OCI-LY1 (cell line): ENCODE data around the gene SMTNL1.

Source experiments
- H2AFZ ChIP-seq: fragments of 200-600 bp; sonication (generic), shearing (Covaris generic); 2 replicates; pipeline ENCODE4 v1.6.0; 2014; ENCODE audit warnings: antibody characterized with exemption, mild to moderate bottlenecking, low read length
- H3F3A ChIP-seq: fragments of 200-600 bp; sonication (generic), shearing (Covaris generic); 2 replicates; pipeline ENCODE4 v1.6.0; 2014; ENCODE audit warnings: mild to moderate bottlenecking, antibody characterized with exemption, low read length, moderate library complexity; ENCODE audit not compliant: insufficient read depth
- H3K27ac ChIP-seq: fragments of 200-600 bp; sonication (generic); 2 replicates; pipeline ENCODE4 v1.5.1; 2014; ENCODE audit warnings: low read length, mixed run types, mild to moderate bottlenecking, low read depth; ENCODE audit not compliant: poor library complexity, severe bottlenecking
- H3K27me3 ChIP-seq: fragments of 200-600 bp; sonication (generic); 2 replicates; pipeline ENCODE4 v1.6.0; 2014; ENCODE audit warnings: antibody characterized with exemption, mild to moderate bottlenecking, low read length, moderate library complexity; ENCODE audit not compliant: insufficient read depth
- H3K36me3 ChIP-seq: fragments of 200-600 bp; sonication (generic); 2 replicates; pipeline ENCODE4 v1.6.1; 2014; ENCODE audit warnings: mild to moderate bottlenecking, antibody characterized with exemption, low read length, moderate library complexity, mixed read lengths; ENCODE audit not compliant: insufficient read depth
- H3K4me1 ChIP-seq: fragments of 200-600 bp; sonication (generic); 2 replicates; pipeline ENCODE4 v1.5.1; 2014; ENCODE audit warnings: mild to moderate bottlenecking, low read length, moderate library complexity; ENCODE audit not compliant: insufficient read depth, severe bottlenecking
- H3K4me2 ChIP-seq: fragments of 200-600 bp; sonication (generic), shearing (Covaris generic); 2 replicates; pipeline ENCODE4 v1.6.1; 2014; ENCODE audit warnings: low read length
- H3K4me3 ChIP-seq: fragments of 200-600 bp; sonication (generic); 2 replicates; pipeline ENCODE4 v1.5.1; 2014; ENCODE audit warnings: low read length, low read depth, mild to moderate bottlenecking, mixed read lengths; ENCODE audit not compliant: poor library complexity, severe bottlenecking
- H3K79me2 ChIP-seq: fragments of 200-600 bp; shearing (Covaris generic); 2 replicates; pipeline ENCODE4 v1.6.1; 2016; ENCODE audit warnings: mixed run types, low read length, mixed read lengths; ENCODE audit not compliant: insufficient read depth
- H3K9ac ChIP-seq: fragments of 200-600 bp; sonication (generic), shearing (Covaris generic); 2 replicates; pipeline ENCODE4 v1.6.1; 2014; ENCODE audit warnings: mild to moderate bottlenecking, low read length, mixed read lengths
- H3K9me2 ChIP-seq: fragments of 200-600 bp; sonication (generic), shearing (Covaris generic); 2 replicates; pipeline ENCODE4 v1.6.1; 2014; ENCODE audit warnings: low read depth, mild to moderate bottlenecking, low read length, mixed read lengths
- H3K9me3 ChIP-seq: fragments of 200-600 bp; shearing (Covaris generic); 2 replicates; pipeline ENCODE4 v1.6.1; 2014; ENCODE audit warnings: low read length, mixed read lengths
- H4K20me1 ChIP-seq: fragments of 200-600 bp; sonication (generic), shearing (Covaris generic); 2 replicates; pipeline ENCODE4 v1.6.0; 2016; ENCODE audit warnings: mild to moderate bottlenecking, low read length; ENCODE audit not compliant: insufficient read depth
- CTCF ChIP-seq: fragments of 200-600 bp; sonication (generic), shearing (Covaris generic); IDR thresholded peaks from 2 replicates; pipeline ENCODE4 v1.5.1; 2017; ENCODE audit warnings: mild to moderate bottlenecking, antibody characterized with exemption, low read length, moderate library complexity, mixed read lengths
- EZH2 ChIP-seq: fragments of 200-600 bp; sonication (generic), shearing (Covaris generic); IDR thresholded peaks from 2 replicates; pipeline ENCODE4 v1.8.0; 2017; ENCODE audit warnings: borderline replicate concordance, mixed run types, mild to moderate bottlenecking, antibody characterized with exemption, low read length, moderate library complexity, mixed read lengths

The SMTNL1 gene

GRCh38 chr11:57499983-57500461 is 37.4 kb upstream of the SMTNL1 start:
- H2AFZ ChIP-seq: no peak overlapping the region
- H3K27me3 ChIP-seq: no peaks in the 10 kb centered on the region
- no peak overlapping the region for H3K9ac ChIP-seq
- no peaks in the 10 kb centered on the region for H3K9me3 ChIP-seq
- H4K20me1 ChIP-seq: no peaks in the 10 kb centered on the region
- H3K27ac ChIP-seq: no peak overlapping the region
- no peaks in the 10 kb centered on the region for H3K79me2 ChIP-seq
- no peaks in the 10 kb centered on the region for H3K4me1 ChIP-seq
- H3K4me3 ChIP-seq: no peak overlapping the region
- no peaks in the 10 kb centered on the region for H3F3A ChIP-seq
- H3K4me2 ChIP-seq: no peak overlapping the region
- no peaks in the 10 kb centered on the region for H3K9me2 ChIP-seq
- H3K36me3 ChIP-seq: peaks cover 70% of the 10 kb centered on the region
- no peak for TF ChIP-seq CTCF
- TF ChIP-seq EZH2: no peak

GRCh38 chr11:57500515-57500914 is 36.9 kb upstream of the SMTNL1 start:
- Histone ChIP-seq H3K9ac (no peak overlapping the region), H3K36me3 (peaks cover 74% of the 10 kb centered on the region)

DNA sequence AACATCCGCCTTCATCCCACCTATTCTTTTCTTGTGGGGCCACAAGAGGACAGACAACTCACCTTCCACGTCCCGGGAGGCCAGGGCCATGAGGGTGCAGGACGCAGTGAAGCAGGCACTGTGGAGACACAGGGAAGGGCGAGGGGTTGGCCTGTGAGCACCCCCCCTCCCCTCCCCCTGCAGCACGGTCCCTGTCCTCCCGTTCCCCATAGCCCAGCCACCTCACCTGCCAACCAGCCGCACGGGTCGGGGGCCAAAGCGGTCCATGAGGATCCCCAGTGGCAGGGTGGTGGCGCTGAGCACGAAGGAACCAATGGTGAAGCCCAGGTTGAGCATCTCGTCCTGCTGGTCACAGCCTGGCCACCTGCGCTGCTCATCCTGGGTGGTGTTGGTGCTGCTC is 36.5 kb upstream of the SMTNL1 start:
- Histone ChIP-seq H3K36me3 (peaks cover 74% of the 10 kb centered on the region), H3F3A (no peaks in the 10 kb centered on the region), H4K20me1 (no peaks in the 10 kb centered on the region), H2AFZ (no peak overlapping the region), H3K4me1 (no peaks in the 10 kb centered on the region), H3K27me3 (no peaks in the 10 kb centered on the region), H3K4me3 (no peak overlapping the region), H3K9me2 (no peaks in the 10 kb centered on the region), H3K9ac (no peak overlapping the region), H3K27ac (no peak overlapping the region), H3K79me2 (no peaks in the 10 kb centered on the region), H3K4me2 (no peak overlapping the region), H3K9me3 (no peaks in the 10 kb centered on the region)
- no peak for TF ChIP-seq CTCF
- TF ChIP-seq EZH2: no peak

More at GRCh38 chr11:57500515-57500914, 36.9 kb upstream of the SMTNL1 start:
- TF ChIP-seq EZH2: no peak
- no peak for TF ChIP-seq CTCF
- no peaks in the 10 kb centered on the region for H3K27me3 ChIP-seq
- no peaks in the 10 kb centered on the region for H3K9me3 ChIP-seq
- no peaks in the 10 kb centered on the region for H3K4me1 ChIP-seq
- H3F3A ChIP-seq: no peaks in the 10 kb centered on the region
- H3K4me2 ChIP-seq: no peak overlapping the region
- H4K20me1 ChIP-seq: no peaks in the 10 kb centered on the region
- H3K79me2 ChIP-seq: no peaks in the 10 kb centered on the region
- no peaks in the 10 kb centered on the region for H3K9me2 ChIP-seq
- no peak overlapping the region for H2AFZ ChIP-seq
- H3K27ac ChIP-seq: no peak overlapping the region
- no peak overlapping the region for H3K4me3 ChIP-seq
